ENCODE data around the gene DTNA. TPM values are rescaled to one million over a fixed set of nuclear protein-coding genes. Genes with fewer than 3 reads are reported as not detected.

The DTNA gene
- total RNA-seq, 3 donors from 2014 or later = 0.18 to 0.24 TPM; not detected in 1

DNA sequence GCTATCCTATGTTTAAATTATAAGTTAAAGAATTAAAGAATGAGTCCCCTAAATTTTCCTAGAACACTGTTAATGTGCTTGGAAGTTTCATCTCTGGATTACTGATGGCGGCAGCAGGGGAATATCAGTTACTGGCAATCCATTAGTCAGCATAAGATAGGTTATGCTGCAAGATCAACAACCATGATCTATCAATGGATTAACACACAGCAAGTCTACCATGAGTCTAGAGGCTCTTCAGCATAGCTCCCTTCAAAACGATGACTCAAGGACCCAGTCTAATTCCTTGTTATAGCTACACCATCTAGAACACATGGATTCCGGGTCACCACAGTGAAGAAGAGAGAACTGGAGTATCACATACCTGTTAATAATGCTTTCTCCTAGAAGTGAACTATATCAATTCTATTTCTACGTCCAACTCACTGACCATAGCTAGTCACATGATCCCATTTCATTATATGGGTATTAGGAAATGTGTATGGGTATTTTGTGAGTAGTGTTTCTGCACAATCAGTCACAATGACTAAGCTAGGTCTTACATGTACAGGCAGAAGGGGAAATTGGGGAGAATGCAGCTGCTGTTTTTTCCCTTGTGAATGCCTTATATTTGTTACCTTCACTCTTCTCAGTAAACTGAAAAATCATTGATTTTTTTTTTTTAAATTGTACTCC is 222.8 kb downstream of the DTNA start:
- Mint-ChIP-seq H3K27me3 (ENCODE audit: low read depth) (peaks cover 10% of the 10 kb centered on the region), H3K9me3 (no peaks in the 10 kb centered on the region), H3K36me3 (ENCODE audit: insufficient read depth) (no peaks in the 10 kb centered on the region), H3K4me1 (ENCODE audit: low read depth) (no peaks in the 10 kb centered on the region), H3K4me3 (no peak overlapping the region)
- DNase-seq (no peak), ATAC-seq (no peak)

DNA sequence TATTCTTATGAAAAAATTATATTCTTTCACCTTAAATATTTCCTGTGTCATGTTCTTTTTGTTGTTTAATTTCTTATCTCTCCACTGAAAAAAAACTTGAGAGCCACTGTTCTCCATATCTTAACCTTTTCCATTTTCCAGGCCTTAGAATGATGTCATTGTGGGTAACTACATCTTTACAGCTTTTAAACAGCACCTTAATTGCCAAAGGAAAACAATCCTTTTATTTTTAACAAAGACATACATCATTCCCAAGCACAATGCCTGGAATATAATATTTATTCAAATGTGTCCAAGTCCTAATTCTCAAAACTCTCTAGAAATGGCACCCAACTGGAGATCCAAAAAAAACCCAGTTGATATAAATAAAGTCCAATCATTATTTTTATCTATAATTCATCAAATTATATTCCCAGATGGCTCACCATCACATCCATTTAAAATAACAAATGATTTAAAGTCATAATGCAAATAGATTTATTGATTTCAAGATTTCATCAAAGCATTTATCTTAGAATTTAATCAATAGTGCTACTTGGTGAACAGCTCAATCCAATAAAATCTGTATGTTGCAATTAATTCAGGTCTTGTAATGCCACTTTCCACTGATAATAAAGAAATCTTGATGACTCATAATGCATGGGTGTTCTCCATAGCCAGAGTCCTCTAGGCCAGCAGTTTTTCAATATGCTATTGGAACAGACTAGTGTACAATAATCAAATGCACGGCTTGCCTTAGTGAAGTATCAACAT is 224.0 kb downstream of the DTNA start:
- H3K9me3 Mint-ChIP-seq = no peaks in the 10 kb centered on the region
- no peaks in the 10 kb centered on the region for H3K4me1 Mint-ChIP-seq (ENCODE audit: low read depth)
- H3K27me3 Mint-ChIP-seq (ENCODE audit: low read depth) = peaks cover 10% of the 10 kb centered on the region
- ATAC-seq (no peak), DNase-seq (no peak)
- H3K4me3 Mint-ChIP-seq = no peak overlapping the region
- H3K36me3 Mint-ChIP-seq (ENCODE audit: insufficient read depth) = no peaks in the 10 kb centered on the region

DNA sequence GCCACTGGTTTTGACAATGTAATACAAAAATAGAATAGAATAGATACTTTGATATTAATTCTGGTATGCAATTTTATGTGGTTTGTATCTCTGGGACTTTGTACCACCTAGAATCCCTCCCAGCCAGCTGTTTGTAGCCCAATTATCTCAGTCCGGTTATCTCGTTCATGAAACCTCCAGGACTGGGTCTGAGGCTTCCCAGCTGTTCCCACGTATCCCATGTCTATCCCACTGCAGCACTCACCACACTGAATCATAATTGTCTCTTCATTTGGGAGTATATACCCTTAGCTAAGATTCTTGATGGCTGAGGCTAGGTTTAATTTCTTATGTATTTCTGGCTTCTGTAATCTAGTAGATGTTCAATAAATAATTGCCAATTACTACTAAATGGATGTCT is 226.7 kb downstream of the DTNA start:
- Mint-ChIP-seq H3K4me1 (ENCODE audit: low read depth) (no peaks in the 10 kb centered on the region), H3K36me3 (ENCODE audit: insufficient read depth) (no peaks in the 10 kb centered on the region), H3K9me3 (no peaks in the 10 kb centered on the region), H3K4me3 (no peak overlapping the region), H3K27me3 (ENCODE audit: low read depth) (peaks cover 16% of the 10 kb centered on the region)
- ATAC-seq = no peak
- DNase-seq = no peak

DNA sequence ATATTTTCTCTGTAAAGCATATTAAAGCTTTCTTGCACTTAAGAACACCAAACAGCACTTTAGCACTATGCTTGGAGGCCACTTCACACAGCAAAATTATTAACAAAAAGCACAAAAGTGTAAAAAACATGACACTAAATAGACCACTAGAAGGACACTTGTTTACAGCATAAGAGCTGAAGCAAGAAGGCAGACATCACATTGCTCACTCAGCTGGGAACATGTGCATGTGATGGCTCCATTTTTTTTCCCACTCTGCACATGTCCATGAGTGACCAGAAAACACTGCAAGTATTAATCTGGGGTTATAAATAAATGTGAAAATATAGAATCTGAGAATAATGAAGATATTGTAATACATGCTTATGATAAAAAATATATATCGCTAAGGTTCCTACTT is 228.0 kb downstream of the DTNA start:
- Mint-ChIP-seq H3K9me3 (no peaks in the 10 kb centered on the region), H3K36me3 (ENCODE audit: insufficient read depth) (no peaks in the 10 kb centered on the region), H3K27me3 (ENCODE audit: low read depth) (peaks cover 18% of the 10 kb centered on the region), H3K4me1 (ENCODE audit: low read depth) (no peaks in the 10 kb centered on the region), H3K4me3 (no peak overlapping the region)
- ATAC-seq = no peak
- no peak for DNase-seq
